Adrenal gland (tissue), 5 donors: ENCODE measurements around the gene STAT1.

Experiments used
- POLR2A ChIP-seq, 2 donors: fragments of 450-650 bp; IDR thresholded peaks; one replicate each; pipeline ENCODE4 v1.6.1; 2017; ENCODE audit warnings: antibody characterized with exemption in 2 of 2, mild to moderate bottlenecking in 2 of 2, moderate library complexity in 1 of 2
- TF ChIP-seq, protein P1 (sequence below), 6 experiments: fragments of 450-650 bp in 4 of 6; fragments of 200-600 bp in 2 of 6; sonication (generic) in 1 of 6; IDR thresholded peaks; 1 replicate in 5 of 6; 2 replicates in 1 of 6; pipeline versions ENCODE4 v1.5.1 to v1.8.0; 2016 to 2021; ENCODE audit warnings: antibody characterized with exemption in 6 of 6, mild to moderate bottlenecking in 2 of 6, moderate library complexity in 1 of 6
- donor health status: DM: no; HTN: no; CAD: no.

DNA sequence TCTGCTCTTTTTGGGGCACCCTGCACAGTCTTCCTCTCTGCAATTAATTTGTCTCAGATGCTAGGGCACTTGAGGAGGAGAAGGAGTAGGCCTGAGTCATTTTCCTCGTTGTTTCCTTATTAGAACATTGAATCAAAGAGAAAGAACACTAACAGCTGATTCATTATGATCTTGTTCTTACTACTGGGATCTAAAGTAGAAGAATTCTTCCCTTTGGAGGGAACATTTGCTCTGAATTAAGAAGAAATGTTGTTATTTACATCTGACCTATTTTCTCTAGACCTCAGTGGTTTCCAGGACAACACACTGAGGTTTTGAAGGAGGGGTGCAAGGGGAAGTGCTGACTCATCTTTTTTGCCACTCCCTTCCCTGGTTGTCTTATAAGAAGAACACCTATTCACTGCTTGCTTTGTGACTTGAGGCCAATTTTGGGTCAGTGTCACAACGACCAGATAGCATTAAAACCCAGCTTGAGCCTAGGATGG is 24.3 kb upstream of the STAT1 start:
- TF ChIP-seq, protein P1, sequence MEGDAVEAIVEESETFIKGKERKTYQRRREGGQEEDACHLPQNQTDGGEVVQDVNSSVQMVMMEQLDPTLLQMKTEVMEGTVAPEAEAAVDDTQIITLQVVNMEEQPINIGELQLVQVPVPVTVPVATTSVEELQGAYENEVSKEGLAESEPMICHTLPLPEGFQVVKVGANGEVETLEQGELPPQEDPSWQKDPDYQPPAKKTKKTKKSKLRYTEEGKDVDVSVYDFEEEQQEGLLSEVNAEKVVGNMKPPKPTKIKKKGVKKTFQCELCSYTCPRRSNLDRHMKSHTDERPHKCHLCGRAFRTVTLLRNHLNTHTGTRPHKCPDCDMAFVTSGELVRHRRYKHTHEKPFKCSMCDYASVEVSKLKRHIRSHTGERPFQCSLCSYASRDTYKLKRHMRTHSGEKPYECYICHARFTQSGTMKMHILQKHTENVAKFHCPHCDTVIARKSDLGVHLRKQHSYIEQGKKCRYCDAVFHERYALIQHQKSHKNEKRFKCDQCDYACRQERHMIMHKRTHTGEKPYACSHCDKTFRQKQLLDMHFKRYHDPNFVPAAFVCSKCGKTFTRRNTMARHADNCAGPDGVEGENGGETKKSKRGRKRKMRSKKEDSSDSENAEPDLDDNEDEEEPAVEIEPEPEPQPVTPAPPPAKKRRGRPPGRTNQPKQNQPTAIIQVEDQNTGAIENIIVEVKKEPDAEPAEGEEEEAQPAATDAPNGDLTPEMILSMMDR (IDR thresholded peaks at IDR 0.05) = no peak
- no peak for TF ChIP-seq POLR2A (IDR thresholded peaks at IDR 0.05)
